GM20000 (cell line): ENCODE results near the gene LHPP.
"Not testable (repeated sequence)": the region's sequence is repeated elsewhere in the genome, so short reads cannot be mapped to it uniquely, and the experiment has no call there.

Experiments
- DNase-seq: peaks from one replicate; pipeline ENCODE4 v3.0.0; 2012; ENCODE audit warnings: low spot score
- TF ChIP-seq, protein P1 (sequence below): IDR thresholded peaks from 2 replicates; pipeline ENCODE4 v1.5.1; 2012; ENCODE audit warnings: mild to moderate bottlenecking, control low read depth; ENCODE audit errors: extremely low read depth, missing control alignments

The LHPP gene

GRCh38 chr10:124605856-124606812 is 144.5 kb downstream of the LHPP start:
- no peak for DNase-seq
- TF ChIP-seq, protein P1, sequence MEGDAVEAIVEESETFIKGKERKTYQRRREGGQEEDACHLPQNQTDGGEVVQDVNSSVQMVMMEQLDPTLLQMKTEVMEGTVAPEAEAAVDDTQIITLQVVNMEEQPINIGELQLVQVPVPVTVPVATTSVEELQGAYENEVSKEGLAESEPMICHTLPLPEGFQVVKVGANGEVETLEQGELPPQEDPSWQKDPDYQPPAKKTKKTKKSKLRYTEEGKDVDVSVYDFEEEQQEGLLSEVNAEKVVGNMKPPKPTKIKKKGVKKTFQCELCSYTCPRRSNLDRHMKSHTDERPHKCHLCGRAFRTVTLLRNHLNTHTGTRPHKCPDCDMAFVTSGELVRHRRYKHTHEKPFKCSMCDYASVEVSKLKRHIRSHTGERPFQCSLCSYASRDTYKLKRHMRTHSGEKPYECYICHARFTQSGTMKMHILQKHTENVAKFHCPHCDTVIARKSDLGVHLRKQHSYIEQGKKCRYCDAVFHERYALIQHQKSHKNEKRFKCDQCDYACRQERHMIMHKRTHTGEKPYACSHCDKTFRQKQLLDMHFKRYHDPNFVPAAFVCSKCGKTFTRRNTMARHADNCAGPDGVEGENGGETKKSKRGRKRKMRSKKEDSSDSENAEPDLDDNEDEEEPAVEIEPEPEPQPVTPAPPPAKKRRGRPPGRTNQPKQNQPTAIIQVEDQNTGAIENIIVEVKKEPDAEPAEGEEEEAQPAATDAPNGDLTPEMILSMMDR = no peak

DNA sequence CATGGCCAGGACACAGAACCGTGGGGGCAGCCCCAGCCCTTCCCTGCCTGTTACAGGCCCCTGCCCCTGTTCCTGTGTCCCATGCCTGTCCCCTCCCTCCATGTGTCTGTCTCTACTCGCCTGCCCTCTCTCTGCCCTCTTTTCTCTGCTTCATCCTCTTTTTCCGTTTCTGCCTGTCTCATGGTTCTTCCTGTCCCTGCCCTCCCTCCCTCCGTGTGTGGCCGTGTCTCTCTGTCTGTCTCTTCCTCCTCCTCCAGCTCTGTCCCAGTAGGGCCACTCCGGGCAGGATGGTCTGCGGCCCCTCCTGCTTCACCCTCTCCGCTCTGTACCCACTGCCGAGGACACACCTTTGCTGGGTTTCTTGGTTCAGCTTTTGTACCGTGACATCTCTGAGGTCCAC is 145.2 kb downstream of the LHPP start:
- TF ChIP-seq, protein P1 = no peak
- DNase-seq = no peak

DNA sequence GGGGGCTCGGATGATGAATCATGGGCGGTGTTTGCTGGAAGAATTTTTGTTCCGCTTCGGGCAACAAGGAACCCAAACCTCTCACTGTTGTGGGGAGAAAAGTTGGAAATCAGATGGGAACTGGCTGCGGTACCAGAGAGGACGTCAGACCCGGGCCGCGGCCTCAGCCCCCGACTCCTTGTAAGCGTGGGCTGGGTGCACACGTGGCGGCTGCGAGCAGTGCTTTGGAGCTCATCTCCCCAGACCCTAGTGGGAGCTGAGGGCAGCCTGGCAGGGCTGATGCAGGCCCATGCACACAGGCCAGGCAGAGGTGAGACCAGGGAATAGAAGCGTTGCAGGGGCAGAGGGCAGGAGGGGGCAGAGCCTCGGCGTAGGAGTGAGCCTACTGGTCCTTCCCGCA is 146.1 kb downstream of the LHPP start:
- no peak for DNase-seq
- TF ChIP-seq, protein P1 = no peak

DNA sequence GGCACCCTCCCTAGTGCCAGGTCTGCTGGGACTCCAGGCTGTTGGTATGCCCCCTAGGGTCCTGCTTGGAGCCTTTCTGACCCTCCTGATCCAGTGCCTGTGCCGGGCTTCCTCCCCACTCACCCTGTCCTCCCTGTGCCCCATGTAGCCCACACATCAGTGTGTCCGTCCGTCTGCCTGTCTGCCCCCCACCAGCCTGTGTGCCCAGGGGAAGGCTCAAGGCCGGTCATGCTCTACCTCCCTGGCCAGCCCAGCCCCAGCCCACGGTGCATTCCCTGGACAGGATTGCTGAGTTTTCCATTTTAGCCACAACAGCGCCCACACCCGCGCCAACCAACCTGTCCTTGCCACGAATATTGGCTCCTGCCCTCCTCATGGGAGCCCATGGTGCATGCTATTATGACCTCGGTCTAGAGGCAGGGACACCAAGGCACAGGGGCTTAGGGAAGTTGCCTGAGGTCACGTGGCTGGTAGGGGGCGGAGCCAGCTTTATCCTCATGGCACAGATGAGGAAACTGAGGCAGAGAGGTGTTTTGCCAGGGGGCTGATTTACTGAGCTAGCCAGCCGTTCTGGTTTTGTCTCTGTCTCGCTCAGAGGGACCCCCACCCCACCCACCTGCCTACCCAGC is 146.6 kb downstream of the LHPP start:
- no peak for DNase-seq
- TF ChIP-seq, protein P1 = no peak

GRCh38 chr10:124609698-124610097 is 148.1 kb downstream of the LHPP start:
- TF ChIP-seq, protein P1 = no peak
- DNase-seq = no peak

- not testable (repeated sequence) for DNase-seq
These were observed 148.6 kb downstream of the LHPP start for GRCh38 chr10:124610186-124610585.

DNA sequence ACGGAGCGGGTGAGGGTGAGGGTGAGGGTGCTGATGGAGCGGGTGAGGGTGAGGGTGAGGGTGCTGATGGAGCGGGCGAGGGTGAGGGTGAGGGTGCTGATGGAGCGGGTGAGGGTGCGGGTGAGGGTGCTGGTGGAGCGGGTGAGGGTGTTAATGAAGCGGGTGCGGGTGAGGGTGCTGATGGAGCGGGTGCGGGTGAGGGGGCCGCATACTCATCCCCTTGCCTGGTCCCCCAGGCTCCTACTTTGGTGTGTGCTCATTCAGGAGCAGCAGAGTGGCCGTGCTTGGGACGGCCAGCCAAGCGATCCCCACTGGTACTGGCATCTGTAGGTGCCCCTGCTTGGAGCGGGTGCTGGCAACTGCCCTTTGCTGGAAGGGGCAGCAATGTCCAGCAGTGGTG is 149.2 kb downstream of the LHPP start:
- not testable (repeated sequence) for DNase-seq

DNA sequence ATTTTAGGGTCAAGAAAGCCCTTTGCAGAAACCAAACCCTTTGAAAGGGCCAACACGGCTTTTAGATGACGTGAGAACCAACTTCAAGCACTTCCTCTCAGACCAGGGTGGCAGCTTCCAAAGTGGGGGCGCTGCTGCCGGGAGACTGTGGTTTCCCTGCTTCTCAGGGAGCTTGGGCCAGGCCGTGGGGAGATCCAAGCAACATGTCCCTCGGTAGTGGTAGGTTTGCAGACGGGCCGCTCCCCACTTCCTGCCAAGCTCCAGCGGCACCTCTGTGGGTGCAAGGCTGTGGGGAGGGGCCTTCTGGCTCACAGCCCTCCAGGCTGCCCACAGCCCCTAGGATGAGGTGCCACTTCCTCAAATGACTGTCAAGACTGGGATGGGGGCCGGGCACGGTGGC is 150.1 kb downstream of the LHPP start:
- TF ChIP-seq, protein P1 = no peak
- DNase-seq = no peak
